ENCODE measurements around the gene RAB1A. TPM values are rescaled to one million over a fixed set of nuclear protein-coding genes. Genes with fewer than 3 reads are reported as not detected.

RAB1A gene
- total and polyA plus RNA-seq, 10 of the 15 experiments (the other 5 are each of a cell fraction or from before 2014, with no cell fraction given), result 48.9 to 171 (median 83.4) TPM

DNA sequence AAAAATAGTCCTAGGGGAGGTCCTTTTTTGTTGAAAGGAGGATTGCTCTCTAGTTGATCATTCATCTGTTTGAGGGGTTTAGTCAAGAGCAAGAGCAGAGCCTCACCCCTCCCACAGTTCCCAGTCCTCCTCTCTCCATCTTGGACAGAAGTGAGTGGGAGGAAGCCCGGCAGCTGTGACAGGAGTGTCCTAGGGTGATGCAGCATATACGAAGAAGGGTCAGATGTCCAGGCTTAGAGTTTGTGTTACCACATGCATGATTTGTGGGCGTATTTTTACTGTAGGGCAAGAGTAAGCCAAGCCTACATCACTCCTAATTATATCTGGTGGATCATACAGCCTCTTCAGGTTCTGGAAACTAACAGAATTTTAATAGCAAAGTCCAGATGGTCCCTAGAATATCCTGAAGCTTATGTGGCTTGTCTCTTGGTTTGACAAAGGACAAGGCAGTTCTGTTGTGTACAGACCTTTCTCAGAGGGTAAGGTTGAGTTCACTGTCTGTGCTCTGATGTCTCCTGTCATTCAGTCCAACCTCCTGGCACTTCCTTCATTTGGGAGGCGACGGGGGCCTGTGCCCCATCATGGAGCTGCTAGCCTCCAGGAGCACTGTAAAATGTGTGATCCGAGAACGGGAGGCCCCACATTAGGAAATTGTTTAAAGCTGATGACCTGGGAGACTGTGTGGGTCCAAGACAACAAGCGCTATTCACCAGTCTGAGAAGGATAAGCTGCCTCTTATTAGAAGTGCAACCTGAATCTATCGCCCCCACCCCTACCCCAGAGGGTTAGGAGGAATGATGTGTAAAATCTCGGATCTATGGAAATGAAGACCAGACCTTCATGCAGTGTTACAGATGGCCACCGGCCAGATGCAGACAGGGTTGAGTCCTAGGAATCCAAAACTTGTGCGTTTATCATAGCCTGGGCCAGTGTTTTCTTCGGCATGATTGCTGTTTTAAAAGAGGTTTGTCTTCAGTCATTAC, 66.8 kb downstream of the RAB1A start (continued):
- TF ChIP-seq, protein P1, sequence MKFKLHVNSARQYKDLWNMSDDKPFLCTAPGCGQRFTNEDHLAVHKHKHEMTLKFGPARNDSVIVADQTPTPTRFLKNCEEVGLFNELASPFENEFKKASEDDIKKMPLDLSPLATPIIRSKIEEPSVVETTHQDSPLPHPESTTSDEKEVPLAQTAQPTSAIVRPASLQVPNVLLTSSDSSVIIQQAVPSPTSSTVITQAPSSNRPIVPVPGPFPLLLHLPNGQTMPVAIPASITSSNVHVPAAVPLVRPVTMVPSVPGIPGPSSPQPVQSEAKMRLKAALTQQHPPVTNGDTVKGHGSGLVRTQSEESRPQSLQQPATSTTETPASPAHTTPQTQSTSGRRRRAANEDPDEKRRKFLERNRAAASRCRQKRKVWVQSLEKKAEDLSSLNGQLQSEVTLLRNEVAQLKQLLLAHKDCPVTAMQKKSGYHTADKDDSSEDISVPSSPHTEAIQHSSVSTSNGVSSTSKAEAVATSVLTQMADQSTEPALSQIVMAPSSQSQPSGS (IDR thresholded peaks at IDR 0.05; ENCODE audit: low read length), result no peak
- TF ChIP-seq, protein P2, sequence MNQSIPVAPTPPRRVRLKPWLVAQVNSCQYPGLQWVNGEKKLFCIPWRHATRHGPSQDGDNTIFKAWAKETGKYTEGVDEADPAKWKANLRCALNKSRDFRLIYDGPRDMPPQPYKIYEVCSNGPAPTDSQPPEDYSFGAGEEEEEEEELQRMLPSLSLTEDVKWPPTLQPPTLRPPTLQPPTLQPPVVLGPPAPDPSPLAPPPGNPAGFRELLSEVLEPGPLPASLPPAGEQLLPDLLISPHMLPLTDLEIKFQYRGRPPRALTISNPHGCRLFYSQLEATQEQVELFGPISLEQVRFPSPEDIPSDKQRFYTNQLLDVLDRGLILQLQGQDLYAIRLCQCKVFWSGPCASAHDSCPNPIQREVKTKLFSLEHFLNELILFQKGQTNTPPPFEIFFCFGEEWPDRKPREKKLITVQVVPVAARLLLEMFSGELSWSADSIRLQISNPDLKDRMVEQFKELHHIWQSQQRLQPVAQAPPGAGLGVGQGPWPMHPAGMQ (IDR thresholded peaks at IDR 0.05; ENCODE audit: borderline replicate concordance), result no peak
- TF ChIP-seq RAD21 (IDR thresholded peaks at IDR 0.05; ENCODE audit: insufficient read depth, low read depth, low read length) (no peak), TARDBP (IDR thresholded peaks at IDR 0.05; ENCODE audit: borderline replicate concordance) (no peak), PML (IDR thresholded peaks at IDR 0.05; ENCODE audit: low read length) (no peak), FOS (IDR thresholded peaks at IDR 0.05; ENCODE audit: borderline replicate concordance, extremely low read depth, insufficient read length) (no peak)

DNA sequence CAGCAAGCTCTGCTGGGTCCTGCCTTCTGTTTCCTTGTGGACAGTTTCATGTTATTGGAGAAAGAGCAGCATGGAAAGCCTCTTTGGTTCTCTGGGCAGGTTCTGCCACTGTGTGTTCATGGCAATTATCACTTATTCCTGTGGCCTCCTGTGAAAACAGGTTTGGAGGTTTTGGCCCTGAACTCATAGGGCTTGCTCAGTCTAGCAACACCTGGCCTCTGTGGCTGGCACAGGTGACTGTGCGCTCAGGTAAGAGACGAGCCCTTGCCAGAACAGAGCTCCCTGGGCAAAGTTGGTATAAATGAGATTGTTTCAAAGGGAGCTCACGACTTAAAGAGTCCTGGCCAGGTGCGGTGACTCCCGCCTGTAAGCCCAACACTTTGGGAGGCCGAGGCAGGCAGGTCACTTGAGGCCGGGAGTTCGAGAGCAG, 68.0 kb downstream of the RAB1A start:
- RAD21 ChIA-PET (ENCODE audit: unreplicated experiment), result interaction anchor here (0.6 to 0.7 kb wide), 2 partner anchors 101 to 456 kb away, joined by 3 to 4 read pairs; no protein-coding TSS in a partner anchor
- FAIRE-seq, result no peak
- TF ChIP-seq JUND (IDR thresholded peaks at IDR 0.05; ENCODE audit: low read depth, low read length) (no peak), CHD4 (IDR thresholded peaks at IDR 0.05) (no peak), YBX1 (IDR thresholded peaks at IDR 0.05) (no peak)
- TF ChIP-seq, protein P3, sequence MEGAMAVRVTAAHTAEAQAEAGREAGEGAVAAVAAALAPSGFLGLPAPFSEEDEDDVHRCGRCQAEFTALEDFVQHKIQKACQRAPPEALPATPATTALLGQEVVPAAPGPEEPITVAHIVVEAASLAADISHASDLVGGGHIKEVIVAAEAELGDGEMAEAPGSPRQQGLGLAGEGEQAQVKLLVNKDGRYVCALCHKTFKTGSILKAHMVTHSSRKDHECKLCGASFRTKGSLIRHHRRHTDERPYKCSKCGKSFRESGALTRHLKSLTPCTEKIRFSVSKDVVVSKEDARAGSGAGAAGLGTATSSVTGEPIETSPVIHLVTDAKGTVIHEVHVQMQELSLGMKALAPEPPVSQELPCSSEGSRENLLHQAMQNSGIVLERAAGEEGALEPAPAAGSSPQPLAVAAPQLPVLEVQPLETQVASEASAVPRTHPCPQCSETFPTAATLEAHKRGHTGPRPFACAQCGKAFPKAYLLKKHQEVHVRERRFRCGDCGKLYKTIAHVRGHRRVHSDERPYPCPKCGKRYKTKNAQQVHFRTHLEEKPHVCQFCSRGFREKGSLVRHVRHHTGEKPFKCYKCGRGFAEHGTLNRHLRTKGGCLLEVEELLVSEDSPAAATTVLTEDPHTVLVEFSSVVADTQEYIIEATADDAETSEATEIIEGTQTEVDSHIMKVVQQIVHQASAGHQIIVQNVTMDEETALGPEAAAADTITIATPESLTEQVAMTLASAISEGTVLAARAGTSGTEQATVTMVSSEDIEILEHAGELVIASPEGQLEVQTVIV (IDR thresholded peaks at IDR 0.05; ENCODE audit: borderline replicate concordance, partially characterized antibody), result no peak
- TF ChIP-seq, protein P4, sequence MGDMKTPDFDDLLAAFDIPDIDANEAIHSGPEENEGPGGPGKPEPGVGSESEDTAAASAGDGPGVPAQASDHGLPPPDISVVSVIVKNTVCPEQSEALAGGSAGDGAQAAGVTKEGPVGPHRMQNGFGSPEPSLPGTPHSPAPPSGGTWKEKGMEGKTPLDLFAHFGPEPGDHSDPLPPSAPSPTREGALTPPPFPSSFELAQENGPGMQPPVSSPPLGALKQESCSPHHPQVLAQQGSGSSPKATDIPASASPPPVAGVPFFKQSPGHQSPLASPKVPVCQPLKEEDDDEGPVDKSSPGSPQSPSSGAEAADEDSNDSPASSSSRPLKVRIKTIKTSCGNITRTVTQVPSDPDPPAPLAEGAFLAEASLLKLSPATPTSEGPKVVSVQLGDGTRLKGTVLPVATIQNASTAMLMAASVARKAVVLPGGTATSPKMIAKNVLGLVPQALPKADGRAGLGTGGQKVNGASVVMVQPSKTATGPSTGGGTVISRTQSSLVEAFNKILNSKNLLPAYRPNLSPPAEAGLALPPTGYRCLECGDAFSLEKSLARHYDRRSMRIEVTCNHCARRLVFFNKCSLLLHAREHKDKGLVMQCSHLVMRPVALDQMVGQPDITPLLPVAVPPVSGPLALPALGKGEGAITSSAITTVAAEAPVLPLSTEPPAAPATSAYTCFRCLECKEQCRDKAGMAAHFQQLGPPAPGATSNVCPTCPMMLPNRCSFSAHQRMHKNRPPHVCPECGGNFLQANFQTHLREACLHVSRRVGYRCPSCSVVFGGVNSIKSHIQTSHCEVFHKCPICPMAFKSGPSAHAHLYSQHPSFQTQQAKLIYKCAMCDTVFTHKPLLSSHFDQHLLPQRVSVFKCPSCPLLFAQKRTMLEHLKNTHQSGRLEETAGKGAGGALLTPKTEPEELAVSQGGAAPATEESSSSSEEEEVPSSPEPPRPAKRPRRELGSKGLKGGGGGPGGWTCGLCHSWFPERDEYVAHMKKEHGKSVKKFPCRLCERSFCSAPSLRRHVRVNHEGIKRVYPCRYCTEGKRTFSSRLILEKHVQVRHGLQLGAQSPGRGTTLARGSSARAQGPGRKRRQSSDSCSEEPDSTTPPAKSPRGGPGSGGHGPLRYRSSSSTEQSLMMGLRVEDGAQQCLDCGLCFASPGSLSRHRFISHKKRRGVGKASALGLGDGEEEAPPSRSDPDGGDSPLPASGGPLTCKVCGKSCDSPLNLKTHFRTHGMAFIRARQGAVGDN (IDR thresholded peaks at IDR 0.05), result no peak

More for the DNA sequence above, 68.0 kb downstream of the RAB1A start:
- H3K4me1 ChIP-seq (ENCODE audit: control insufficient read depth, insufficient read depth, low read length), result peaks cover 20% of the 10 kb centered on the region
- H4K20me1 ChIP-seq (ENCODE audit: control insufficient read depth, insufficient read depth), result no peaks in the 10 kb centered on the region
- in situ Hi-C loops (cut with MboI), result loop anchor here (10.0 kb wide), 1 partner anchor 103 kb away; no protein-coding TSS in a partner anchor
- BruUV-seq (replicated peaks), result no TSS peak
- H3K9ac ChIP-seq (ENCODE audit: control insufficient read depth, insufficient read depth, low read length), result no peak overlapping the region
- no peak overlapping the region for H3K27ac ChIP-seq (ENCODE audit: control insufficient read depth, insufficient read depth)
- no peak for ATAC-seq
- H3K4me2 ChIP-seq (ENCODE audit: control insufficient read depth, insufficient read depth), result no peak overlapping the region
- H3K79me2 ChIP-seq (ENCODE audit: control insufficient read depth, insufficient read depth, low read length), result no peaks in the 10 kb centered on the region; the same call in none of the 2 replicates
- no peak overlapping the region for H2AFZ ChIP-seq (ENCODE audit: control insufficient read depth, low read depth, low read length)
- H3K27me3 ChIP-seq (replicated peaks in 1 of 2; ENCODE audit: control insufficient read depth in 2 of 2, insufficient read depth in 2 of 2, low read length in 1 of 2), result no peaks in the 10 kb centered on the region
- ChIA-PET SMC1A (ENCODE audit: uncharacterized antibody, unreplicated experiment) (interaction anchor here (0.6 to 1.2 kb wide), 3 partner anchors 12 to 84 kb away, joined by 3 read pairs; no protein-coding TSS in a partner anchor), CTCF (interaction anchor here (1.8 to 5.7 kb wide), 2 partner anchors 108 to 124 kb away, joined by 5 to 97 read pairs; no protein-coding TSS in a partner anchor), POLR2A (interaction anchor here (2.1 kb wide), 1 partner anchor 165 kb away, joined by 5 read pairs; the partner anchor contains the start of gene ACTR2)
- H3K9me3 ChIP-seq (replicated peaks; ENCODE audit: control insufficient read depth, insufficient read depth, low read length), result no peaks in the 10 kb centered on the region
- H3K4me3 ChIP-seq, result no peak overlapping the region
- no peak for DNase-seq (ENCODE audit: low read depth, low spot score)
- 91% methylated on average over 8 of the region's 8 CpGs for WGBS (ENCODE audit: insufficient coverage, insufficient replicate concordance, low lambda C conversion rate, missing lambda C conversion rate)
- intact Hi-C loops (cut with micrococcal nuclease; ENCODE audit: unreplicated experiment), result loop anchor here (5.0 to 10.0 kb wide), 2 partner anchors 373 to 490 kb away; partner anchors contain the start of gene SPRED2
- no peaks in the 10 kb centered on the region for H3K36me3 ChIP-seq (ENCODE audit: control insufficient read depth in 2 of 2, insufficient read depth in 2 of 2, low read length in 1 of 2)

Data from GM12878 (cell line).